Activated CD4-positive, alpha-beta memory T cell treated with anti-CD3 and anti-CD28 coated beads, Interleukin-2, amount 10 ng/mL, durations not matched to agents 7 days and 5 days (primary cell): ENCODE measurements around the gene SLC39A13. TPM values are rescaled to one million over a fixed set of nuclear protein-coding genes. Genes with fewer than 3 reads are reported as not detected.
A peak's percentile ranks its signal among the peaks of the same experiment; 100 is the strongest.

Source experiments
- CTCF ChIA-PET: fragments of 350-600 bp; sonication (Branson Sonifier 250); formaldehyde crosslinking; loops from one replicate; lab custom pipeline; 2021; ENCODE audit warnings: antibody characterized with exemption, inconsistent platforms; lab: Charles Lee
- POLR2A ChIA-PET: fragments of 350-600 bp; sonication (Branson Sonifier 250); formaldehyde crosslinking; loops from one replicate; lab custom pipeline; 2021; ENCODE audit warnings: antibody characterized with exemption; lab: Charles Lee
- DNase-seq: peaks from one replicate; pipeline ENCODE4 v3.0.0-alpha.2; 2020
- H3K27ac Mint-ChIP-seq: one replicate; pipeline ENCODE4 v1.8.0; 2021; ENCODE audit warnings: mild to moderate bottlenecking, mixed read lengths
- H3K27me3 Mint-ChIP-seq: one replicate; pipeline ENCODE4 v1.8.0; 2021; ENCODE audit warnings: mixed read lengths
- H3K36me3 Mint-ChIP-seq: one replicate; pipeline ENCODE4 v1.8.0; 2021; ENCODE audit warnings: low read depth, mixed read lengths
- H3K4me1 Mint-ChIP-seq: one replicate; pipeline ENCODE4 v1.8.0; 2021; ENCODE audit warnings: mixed read lengths
- H3K4me3 Mint-ChIP-seq: one replicate; pipeline ENCODE4 v1.8.0; 2021; ENCODE audit warnings: mild to moderate bottlenecking, mixed read lengths
- H3K9me3 Mint-ChIP-seq: one replicate; pipeline ENCODE4 v1.8.0; 2021; ENCODE audit warnings: mixed read lengths
- total RNA-seq, 2 experiments: library from RNA; stranded (reverse); gene quantifications; one replicate each; pipeline ENCODE4 v1.2.3, GENCODE V29; 2021

SLC39A13 gene
- total RNA-seq, 2 experiments from 2014 or later: 23.6 to 24.2 TPM

DNA sequence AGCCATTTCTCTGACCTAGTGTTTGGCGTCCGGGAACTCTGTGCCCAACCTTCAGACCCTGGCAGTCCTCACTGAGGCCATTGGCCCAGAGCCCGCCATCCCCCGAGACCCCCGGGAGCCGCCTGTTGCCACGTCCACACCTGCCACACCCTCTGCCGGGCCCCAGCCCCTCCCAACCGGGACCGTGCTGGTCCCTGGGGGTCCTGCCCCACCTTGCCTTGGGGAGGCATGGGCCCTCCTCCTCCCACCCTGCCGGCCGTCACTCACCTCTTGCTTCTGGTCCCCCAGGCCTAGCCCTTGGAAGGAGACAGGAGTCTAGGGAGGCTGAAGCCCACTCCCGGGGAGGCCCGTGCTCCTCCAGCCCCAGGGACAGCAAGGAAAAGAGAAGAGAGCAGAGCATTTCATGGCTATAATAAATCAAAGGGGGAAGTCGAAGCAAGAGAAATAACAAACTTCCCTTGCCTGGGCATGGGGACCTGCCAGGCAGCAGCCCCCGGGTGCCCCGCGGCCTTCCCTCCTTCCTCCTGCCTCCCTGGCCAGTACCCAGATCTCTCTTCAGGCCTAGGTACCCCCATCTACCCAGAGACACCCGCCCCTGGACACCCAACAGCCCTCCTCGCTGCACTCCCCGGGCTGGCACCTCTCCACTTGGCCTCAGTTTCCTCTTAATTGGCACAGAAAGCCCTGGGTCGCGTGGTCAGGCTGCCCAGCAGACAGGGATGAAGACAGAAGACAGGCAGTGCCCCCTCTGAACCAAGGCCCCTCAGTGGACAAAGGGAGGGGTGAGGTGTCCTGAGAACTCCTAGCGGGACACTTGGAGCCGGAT lies 13.0 kb upstream of the SLC39A13 start:
- no peak for DNase-seq
- Mint-ChIP-seq H3K27me3 (no peaks in the 10 kb centered on the region), H3K4me3 (no peak overlapping the region), H3K4me1 (peaks cover 42% of the 10 kb centered on the region), H3K27ac (peak overlapping the region; percentile 87), H3K9me3 (no peaks in the 10 kb centered on the region), H3K36me3 (no peaks in the 10 kb centered on the region)
- POLR2A ChIA-PET: interaction anchor here (1.6 to 3.9 kb wide), 6 partner anchors 8 to 181 kb away, joined by 5 to 23 read pairs (median 12); partner anchors contain the start of genes DDB2, PSMC3 and SLC39A13
- CTCF ChIA-PET: interaction anchor here (4.4 kb wide), 1 partner anchor 21 kb away, joined by 24 read pairs; no protein-coding TSS in a partner anchor

GRCh38 chr11:47396049-47396320 lies 12.4 kb upstream of the SLC39A13 start:
- DNase-seq: no peak
- Mint-ChIP-seq H3K9me3 (no peaks in the 10 kb centered on the region), H3K27me3 (no peaks in the 10 kb centered on the region), H3K4me3 (no peak overlapping the region), H3K27ac (peak overlapping the region; percentile 87), H3K4me1 (peaks cover 43% of the 10 kb centered on the region), H3K36me3 (no peaks in the 10 kb centered on the region)
- POLR2A ChIA-PET: interaction anchor here (3.3 kb wide), 1 partner anchor 23 kb away, joined by 13 read pairs; no protein-coding TSS in a partner anchor
- CTCF ChIA-PET: no interaction called here

- H3K27me3 Mint-ChIP-seq: no peaks in the 10 kb centered on the region
- no peaks in the 10 kb centered on the region for H3K36me3 Mint-ChIP-seq
- no peak for DNase-seq
- H3K27ac Mint-ChIP-seq: no peak overlapping the region
- peaks cover 41% of the 10 kb centered on the region for H3K4me1 Mint-ChIP-seq
- ChIA-PET POLR2A (interaction anchor here (1.7 kb wide), 1 partner anchor 13 kb away, joined by 3 read pairs; no protein-coding TSS in a partner anchor), CTCF (interaction anchor here (1.2 to 9.5 kb wide), 4 partner anchors 12 to 24 kb away, joined by 3 to 63 read pairs (median 4); partner anchors contain the start of gene SLC39A13)
- H3K9me3 Mint-ChIP-seq: no peaks in the 10 kb centered on the region
- H3K4me3 Mint-ChIP-seq: no peak overlapping the region
Measured at GRCh38 chr11:47398011-47398410, 10.4 kb upstream of the SLC39A13 start.

GRCh38 chr11:47398551-47398950 lies 9.8 kb upstream of the SLC39A13 start:
- no peak overlapping the region for H3K4me3 Mint-ChIP-seq
- no peak overlapping the region for H3K27ac Mint-ChIP-seq
- ChIA-PET CTCF (interaction anchor here (0.5 to 9.5 kb wide), 6 partner anchors 11 to 36 kb away, joined by 3 to 63 read pairs (median 3); partner anchors contain the start of gene SLC39A13), POLR2A (interaction anchor here (1.0 to 1.7 kb wide), 2 partner anchors 9 to 12 kb away, joined by 3 read pairs; no protein-coding TSS in a partner anchor)
- H3K27me3 Mint-ChIP-seq: no peaks in the 10 kb centered on the region
- DNase-seq: no peak
- H3K4me1 Mint-ChIP-seq: peaks cover 38% of the 10 kb centered on the region
- H3K9me3 Mint-ChIP-seq: no peaks in the 10 kb centered on the region
- H3K36me3 Mint-ChIP-seq: no peaks in the 10 kb centered on the region

- Mint-ChIP-seq H3K27ac (no peak overlapping the region), H3K4me3 (peak overlapping the region; percentile 63), H3K36me3 (no peaks in the 10 kb centered on the region), H3K9me3 (no peaks in the 10 kb centered on the region), H3K4me1 (peaks cover 22% of the 10 kb centered on the region), H3K27me3 (no peaks in the 10 kb centered on the region)
- CTCF ChIA-PET: interaction anchor here (1.1 to 9.5 kb wide), 4 partner anchors 9 to 185 kb away, joined by 3 to 63 read pairs (median 5); partner anchors contain the start of genes DDB2 and SLC39A13
- POLR2A ChIA-PET: interaction anchor here (0.8 to 2.1 kb wide), 7 partner anchors 8 to 185 kb away, joined by 3 to 6 read pairs (median 4); partner anchors contain the start of genes DDB2, MADD and SLC39A13
- DNase-seq: peak; percentile 44
Measured at GRCh38 chr11:47399860-47400767, 8.3 kb upstream of the SLC39A13 start.

DNA sequence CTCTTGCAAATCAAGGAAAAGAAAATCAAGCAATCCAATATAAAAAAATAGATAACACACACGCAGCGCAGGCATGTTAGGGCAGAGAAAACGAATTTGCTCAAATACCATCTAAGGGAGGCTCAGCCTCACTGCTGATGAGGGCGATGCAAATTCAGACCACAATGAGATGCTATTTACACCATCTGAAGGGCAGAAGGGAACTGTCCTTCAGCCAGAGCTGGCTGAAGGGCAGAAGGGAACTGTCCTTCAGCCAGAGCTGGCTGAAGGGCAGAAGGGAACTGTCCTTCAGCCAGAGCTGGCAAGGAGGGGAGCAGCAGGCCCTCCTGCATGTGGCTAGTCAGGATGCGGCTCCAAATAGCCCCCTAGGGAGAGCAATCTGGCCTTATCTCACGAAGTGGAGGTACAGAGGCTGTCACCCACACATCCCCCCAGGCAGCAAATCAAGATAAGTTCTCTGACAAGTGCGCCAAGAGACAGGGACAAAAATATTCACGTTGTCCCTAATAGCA lies 7.6 kb upstream of the SLC39A13 start:
- Mint-ChIP-seq H3K27me3 (no peaks in the 10 kb centered on the region), H3K4me1 (peaks cover 16% of the 10 kb centered on the region), H3K36me3 (no peaks in the 10 kb centered on the region), H3K27ac (no peak overlapping the region), H3K9me3 (no peaks in the 10 kb centered on the region), H3K4me3 (peak overlapping the region; percentile 51)
- POLR2A ChIA-PET: interaction anchor here (0.8 to 2.1 kb wide), 4 partner anchors 9 to 186 kb away, joined by 3 to 6 read pairs (median 4); partner anchors contain the start of genes DDB2 and MADD
- CTCF ChIA-PET: interaction anchor here (1.1 to 9.5 kb wide), 2 partner anchors 12 to 27 kb away, joined by 4 to 63 read pairs; no protein-coding TSS in a partner anchor
- DNase-seq: no peak

DNA sequence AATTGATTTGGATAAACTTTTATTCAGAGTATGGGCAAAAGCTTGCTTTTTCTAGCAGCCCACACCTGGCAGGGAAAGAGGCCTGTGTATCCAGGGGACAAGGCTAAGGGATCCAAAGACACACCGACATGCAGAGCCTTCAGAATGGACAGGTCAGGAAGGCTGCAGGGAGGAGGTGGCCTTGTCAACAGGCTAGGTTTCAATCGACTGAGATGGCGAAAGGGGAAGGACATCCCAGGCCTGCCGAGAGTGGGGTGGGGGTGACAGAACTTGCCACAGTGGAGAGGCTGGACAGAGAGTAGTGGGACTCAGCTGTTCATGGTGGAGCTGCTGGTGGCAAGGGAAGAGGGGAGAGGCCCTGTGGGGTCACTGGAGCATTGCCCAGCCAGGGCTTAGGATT lies 5.3 kb upstream of the SLC39A13 start:
- CTCF ChIA-PET: interaction anchor here (0.6 to 9.5 kb wide), 4 partner anchors 8 to 51 kb away, joined by 3 to 63 read pairs (median 4); no protein-coding TSS in a partner anchor
- Mint-ChIP-seq H3K4me3 (no peak overlapping the region), H3K9me3 (no peaks in the 10 kb centered on the region), H3K36me3 (no peaks in the 10 kb centered on the region), H3K4me1 (peaks cover 26% of the 10 kb centered on the region), H3K27ac (no peak overlapping the region), H3K27me3 (no peaks in the 10 kb centered on the region)
- POLR2A ChIA-PET: interaction anchor here (1.2 to 4.7 kb wide), 2 partner anchors 10 to 13 kb away, joined by 3 to 20 read pairs; no protein-coding TSS in a partner anchor
- DNase-seq: no peak

DNA sequence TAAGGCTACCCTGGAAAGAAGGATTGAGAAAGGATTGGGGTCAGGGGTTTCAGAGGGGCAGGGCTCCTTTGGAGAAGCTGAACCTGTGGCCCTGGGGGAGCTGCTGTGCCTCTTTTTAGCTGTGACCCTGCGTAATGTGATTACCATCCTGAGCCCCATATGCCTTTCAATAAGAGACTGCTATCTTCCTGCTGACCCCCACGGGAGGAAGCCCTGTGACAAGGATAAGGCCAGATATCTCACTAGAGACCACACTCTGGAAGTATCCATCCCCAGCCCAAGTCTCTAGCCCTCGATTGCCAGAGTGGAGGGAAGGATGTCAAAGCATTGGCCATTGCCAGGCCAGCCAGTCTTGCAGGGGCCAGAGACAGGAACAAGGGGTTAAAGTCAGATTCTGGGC lies 4.8 kb upstream of the SLC39A13 start:
- Mint-ChIP-seq H3K36me3 (no peaks in the 10 kb centered on the region), H3K4me1 (peaks cover 25% of the 10 kb centered on the region), H3K27ac (no peak overlapping the region), H3K27me3 (no peaks in the 10 kb centered on the region), H3K4me3 (no peak overlapping the region), H3K9me3 (no peaks in the 10 kb centered on the region)
- no peak for DNase-seq
- ChIA-PET POLR2A (interaction anchor here (1.2 to 4.7 kb wide), 2 partner anchors 10 to 13 kb away, joined by 3 to 20 read pairs; no protein-coding TSS in a partner anchor), CTCF (interaction anchor here (1.5 to 9.5 kb wide), 3 partner anchors 8 to 30 kb away, joined by 3 to 63 read pairs (median 5); no protein-coding TSS in a partner anchor)

GRCh38 chr11:47406896-47407745 lies 1.3 kb upstream of the SLC39A13 start:
- Mint-ChIP-seq H3K4me1 (peaks cover 21% of the 10 kb centered on the region), H3K27me3 (no peaks in the 10 kb centered on the region), H3K27ac (peak overlapping the region; percentile 85), H3K9me3 (no peaks in the 10 kb centered on the region), H3K36me3 (no peaks in the 10 kb centered on the region), H3K4me3 (peak overlapping the region; percentile 88)
- ChIA-PET POLR2A (interaction anchor here (0.8 to 3.7 kb wide), 11 partner anchors 8 to 192 kb away, joined by 3 to 23 read pairs (median 4); partner anchors contain the start of genes ACP2, DDB2 and PSMC3), CTCF (interaction anchor here (0.6 to 1.3 kb wide), 5 partner anchors 13 to 136 kb away, joined by 3 to 18 read pairs (median 4); no protein-coding TSS in a partner anchor)
- no peak for DNase-seq

GRCh38 chr11:47408598-47409439 lies 429 bp downstream of the SLC39A13 start:
- Mint-ChIP-seq H3K4me1 (peaks cover 21% of the 10 kb centered on the region), H3K27ac (peak overlapping the region; percentile 83), H3K9me3 (no peaks in the 10 kb centered on the region), H3K4me3 (peak overlapping the region; percentile 90), H3K27me3 (no peaks in the 10 kb centered on the region), H3K36me3 (peaks cover 3% of the 10 kb centered on the region)
- ChIA-PET CTCF (interaction anchor here (0.6 to 5.3 kb wide), 5 partner anchors 10 to 149 kb away, joined by 3 to 59 read pairs (median 6); partner anchors contain the start of gene PSMC3), POLR2A (interaction anchor here (1.0 to 5.0 kb wide), 9 partner anchors 9 to 194 kb away, joined by 3 to 48 read pairs (median 5); partner anchors contain the start of genes DDB2 and PSMC3)
- no peak for DNase-seq
